ENCODE measurements around the gene MRO. TPM values are rescaled to one million over a fixed set of nuclear protein-coding genes. Genes with fewer than 3 reads are reported as not detected.

The MRO gene
- total RNA-seq = 10 to 100 TPM in 1 of 6 experiments, 1 to 10 TPM in 5; 2.2 to 14.8 (median 2.7) TPM
- long read RNA-seq, partial matches to known transcripts = 0 of 2 reads
- long read RNA-seq, other reads (novel, unspliced or antisense) = 2 of 2 reads

GRCh38 chr18:50819728-50820378 is at the start of gene MRO:
MRO (minus strand) TSS chr18:50820016; CDS start chr18:50809400, 10,616 bp downstream.
- ATAC-seq (peak; percentile 91 to 94 (median 92)), DNase-seq (peak; percentile 86 to 90 (median 89))
- peaks cover 0 to 19% (median 0%) of the 10 kb centered on the region in 4 donors for H3K4me1 ChIP-seq
- H3K36me3 ChIP-seq = no peaks in the 10 kb centered on the region
- H3K27ac ChIP-seq = peak within 1 kb of the TSS; percentile 1 to 80 (median 76)
- H3K9me3 ChIP-seq = no peaks in the 10 kb centered on the region
- 0% methylated on average over 24 of the region's 24 CpGs for WGBS (ENCODE audit: insufficient coverage, low coverage, low lambda C conversion rate, missing lambda C conversion rate)
- peak within 1 kb of the TSS; percentile 28 to 48 (median 43) for H3K4me3 ChIP-seq
- no peaks in the 10 kb centered on the region for H3K27me3 ChIP-seq
- TF ChIP-seq POLR2A (IDR thresholded peaks at IDR 0.05) (no peak), CTCF (IDR thresholded peaks at IDR 0.05) (peak; percentile 87 to 96 (median 92))
- intact Hi-C loops (cut with DNase I) = no loop called here

GRCh38 chr18:50869150-50869549 is 49.3 kb upstream of the MRO start:
- Histone ChIP-seq H3K9me3 (no peaks in the 10 kb centered on the region), H3K36me3 (no peaks in the 10 kb centered on the region), H3K27ac (no peak overlapping the region), H3K27me3 (no peaks in the 10 kb centered on the region), H3K4me1 (peaks cover 0 to 1% (median 0%) of the 10 kb centered on the region in 4 donors), H3K4me3 (no peak overlapping the region)
- 85% methylated on average over 3 of the region's 4 CpGs for WGBS (ENCODE audit: insufficient coverage, low coverage, low lambda C conversion rate, missing lambda C conversion rate)
- DNase-seq (no peak), ATAC-seq (no peak)
- intact Hi-C loops (cut with DNase I) = no loop called here
- TF ChIP-seq POLR2A (IDR thresholded peaks at IDR 0.05) = no peak
- TF ChIP-seq CTCF (IDR thresholded peaks at IDR 0.05) = no peak

GRCh38 chr18:50866765-50867164 is 46.9 kb upstream of the MRO start:
- Histone ChIP-seq H3K4me3 (no peak overlapping the region), H3K9me3 (no peaks in the 10 kb centered on the region), H3K27me3 (no peaks in the 10 kb centered on the region), H3K36me3 (no peaks in the 10 kb centered on the region), H3K27ac (no peak overlapping the region), H3K4me1 (peaks cover 0 to 9% (median 3%) of the 10 kb centered on the region in 4 donors)
- DNase-seq = no peak
- TF ChIP-seq CTCF (IDR thresholded peaks at IDR 0.05) (peak; percentile 26 to 43 (median 39)), POLR2A (IDR thresholded peaks at IDR 0.05) (no peak)
- intact Hi-C loops (cut with DNase I) = no loop called here
- ATAC-seq = peak; percentile 81 to 92 (median 90)

GRCh38 chr18:50863840-50864375 is 44.1 kb upstream of the MRO start:
- H3K27me3 ChIP-seq = no peaks in the 10 kb centered on the region
- DNase-seq (no peak), ATAC-seq (peak; percentile 36 to 67 (median 59))
- no peak overlapping the region for H3K4me3 ChIP-seq
- no peaks in the 10 kb centered on the region for H3K9me3 ChIP-seq
- WGBS (ENCODE audit: insufficient coverage, low coverage, low lambda C conversion rate, missing lambda C conversion rate) = 15% methylated on average over 4 of the region's 4 CpGs
- intact Hi-C loops (cut with DNase I) = no loop called here
- H3K4me1 ChIP-seq = peaks cover 0 to 9% (median 3%) of the 10 kb centered on the region in 4 donors
- TF ChIP-seq CTCF (IDR thresholded peaks at IDR 0.05) = no peak
- H3K27ac ChIP-seq = peak overlapping the region in 1 of 3 donors; percentile 13
- H3K36me3 ChIP-seq = no peaks in the 10 kb centered on the region

Measured in right lobe of liver (tissue), 6 donors.